HCT116 (cell line): ENCODE data around the gene GPR3. TPM values are rescaled to one million over a fixed set of nuclear protein-coding genes. Genes with fewer than 3 reads are reported as not detected.

ENCODE experiments used
- ATAC-seq: fragments of 200-7000 bp; cut with Tn5 transposase; 2 replicates; pipeline ENCODE4 v1.9.1; 2020; ENCODE audit warnings: mild to moderate bottlenecking, moderate library complexity
- BruUV-seq: library from RNA; stranded (reverse); fragments of 400-500 nt; replicated peaks from 2 replicates; lab custom pipeline; 2021; lab: Mats Ljungman, UMichigan
- CTCF ChIA-PET: fragments of 300-600 bp; sonication (Branson Sonifier 250); formaldehyde crosslinking; loops from one replicate; lab custom pipeline; 2021; ENCODE audit warnings: antibody characterized with exemption; lab: Charles Lee
- POLR2A ChIA-PET: fragments of 300-600, 350-600 bp; sonication (Branson Sonifier 250); formaldehyde crosslinking; loops from one replicate; lab custom pipeline; 2021; ENCODE audit warnings: antibody characterized with exemption; lab: Charles Lee
- RAD21 ChIA-PET, 2 experiments: fragments of 300-600 bp; sonication (Branson Sonifier 250); formaldehyde crosslinking; loops; one replicate each; lab custom pipeline; 2023; ENCODE audit warnings: low total read pairs in 2 of 2; ENCODE audit not compliant: uncharacterized antibody in 2 of 2, unreplicated experiment in 2 of 2, low non-redundant PET in 1 of 2; lab: Charles Lee
- DNase-seq: peaks from one replicate; pipeline ENCODE4 v3.0.0-alpha.2; 2010; ENCODE audit warnings: low read depth, low spot score
- H2AFZ ChIP-seq: fragments of 200-600 bp; shearing (Covaris generic), sonication (generic); 2 replicates; pipeline ENCODE4 v1.6.1; 2017; ENCODE audit warnings: low read depth, mixed run types, mixed read lengths, antibody characterized with exemption, low read length; ENCODE audit not compliant: poor library complexity, severe bottlenecking
- H3K27ac ChIP-seq: 2 replicates; pipeline ENCODE4 v1.5.1; 2012; ENCODE audit warnings: low read depth, low read length
- H3K27me3 ChIP-seq: fragments of 200-600 bp; sonication (generic); 2 replicates; pipeline ENCODE4 v1.6.1; 2016; ENCODE audit warnings: mixed run types, low read length, mixed read lengths; ENCODE audit not compliant: insufficient read depth
- H3K36me3 ChIP-seq, 2 experiments: fragments of 200-500 bp in 1 of 2; fragments of 200-600 bp in 1 of 2; sonication (Bioruptor generic) in 1 of 2; sonication (generic) in 1 of 2; 2 replicates each; pipeline versions ENCODE4 v1.5.1 to v1.6.1; 2014 to 2016; ENCODE audit warnings: low read length in 2 of 2, inconsistent platforms in 1 of 2, mixed read lengths in 1 of 2, mixed run types in 1 of 2; ENCODE audit not compliant: insufficient read depth in 2 of 2, control insufficient read depth in 1 of 2
- H3K4me1 ChIP-seq, 2 experiments: fragments of 200-600 bp in 1 of 2; sonication (generic) in 1 of 2; 2 replicates each; pipeline versions ENCODE4 v1.5.1 to v1.6.1; 2012 to 2017; ENCODE audit warnings: low read length in 2 of 2, inconsistent platforms in 1 of 2, mild to moderate bottlenecking in 1 of 2, mixed read lengths in 1 of 2, mixed run types in 1 of 2, moderate library complexity in 1 of 2; ENCODE audit not compliant: insufficient read depth in 2 of 2, control insufficient read depth in 1 of 2
- H3K4me2 ChIP-seq: fragments of 200-600 bp; sonication (generic); 2 replicates; pipeline ENCODE4 v1.6.1; 2017; ENCODE audit warnings: mixed run types, low read length, mixed read lengths
- H3K4me3 ChIP-seq, 2 experiments: fragments of 200-600 bp in 1 of 2; sonication (generic) in 1 of 2; replicated peaks in 1 of 2; 2 replicates each; pipeline ENCODE4 v1.5.1; 2011 to 2016; ENCODE audit warnings: low read length in 2 of 2, control low read depth in 1 of 2, low read depth in 1 of 2, mild to moderate bottlenecking in 1 of 2, mixed read lengths in 1 of 2, mixed run types in 1 of 2
- H3K79me2 ChIP-seq: fragments of 200-600 bp; sonication (generic); 2 replicates; pipeline ENCODE4 v1.6.1; 2017; ENCODE audit warnings: mild to moderate bottlenecking, mixed run types, low read length, moderate library complexity, mixed read lengths; ENCODE audit not compliant: insufficient read depth
- H3K9ac ChIP-seq: fragments of 200-600 bp; sonication (generic); 2 replicates; pipeline ENCODE4 v1.6.1; 2016; ENCODE audit warnings: low read length, mixed read lengths
- H3K9me2 ChIP-seq: fragments of 200-600 bp; sonication (generic), shearing (Covaris generic); 2 replicates; pipeline ENCODE4 v1.6.1; 2017; ENCODE audit warnings: mixed run types, mild to moderate bottlenecking, moderate library complexity; ENCODE audit not compliant: insufficient read depth
- H3K9me3 ChIP-seq, 2 experiments: fragments of 200-500 bp in 1 of 2; fragments of 200-600 bp in 1 of 2; sonication (Bioruptor generic) in 1 of 2; sonication (generic) in 1 of 2; 2 replicates each; pipeline ENCODE4 v1.6.1; 2014 to 2017; ENCODE audit warnings: low read length in 2 of 2, mixed read lengths in 2 of 2, inconsistent platforms in 1 of 2, low read depth in 1 of 2, mild to moderate bottlenecking in 1 of 2, mixed run types in 1 of 2, moderate library complexity in 1 of 2; ENCODE audit not compliant: control insufficient read depth in 1 of 2, insufficient read depth in 1 of 2
- H4K20me1 ChIP-seq: fragments of 200-600 bp; sonication (generic), shearing (Covaris generic); 2 replicates; pipeline ENCODE4 v1.6.1; 2017; ENCODE audit warnings: mixed run types, mild to moderate bottlenecking, moderate library complexity; ENCODE audit not compliant: insufficient read depth
- CEBPB ChIP-seq: IDR thresholded peaks from 2 replicates; pipeline ENCODE4 v1.6.1; 2012; ENCODE audit warnings: low read depth
- ELF1 ChIP-seq: IDR thresholded peaks from 2 replicates; pipeline ENCODE4 v1.6.1; 2012; ENCODE audit warnings: low read depth, borderline replicate concordance
- EZH2 ChIP-seq: fragments of 200-600 bp; sonication (generic); IDR thresholded peaks from 2 replicates; pipeline ENCODE4 v1.6.1; 2017; ENCODE audit warnings: antibody characterized with exemption, mixed run types
- EZH2phosphoT487 ChIP-seq: fragments of 200-600 bp; IDR thresholded peaks from 2 replicates; pipeline ENCODE4 v1.6.1; 2018; ENCODE audit warnings: antibody characterized with exemption, borderline replicate concordance
- FOSL1 ChIP-seq: IDR thresholded peaks from 2 replicates; pipeline ENCODE4 v1.6.1; 2012; ENCODE audit warnings: low read depth
- POLR2A ChIP-seq: IDR thresholded peaks from 2 replicates; pipeline ENCODE4 v1.7.0; 2011; ENCODE audit warnings: borderline replicate concordance; ENCODE audit not compliant: insufficient read depth, insufficient read length; ENCODE audit errors: extremely low read depth
- RAD21 ChIP-seq: IDR thresholded peaks from 2 replicates; pipeline ENCODE4 v1.6.1; 2012; ENCODE audit warnings: low read depth, mild to moderate bottlenecking
- SP1 ChIP-seq: IDR thresholded peaks from 2 replicates; pipeline ENCODE4 v1.6.1; 2012; ENCODE audit warnings: low read depth
- YY1 ChIP-seq: IDR thresholded peaks from 2 replicates; pipeline ENCODE4 v1.6.1; 2011; ENCODE audit warnings: low read length, low read depth, moderate library complexity, mild to moderate bottlenecking; ENCODE audit not compliant: insufficient replicate concordance; ENCODE audit errors: extremely low read depth
- intact Hi-C: fragments of 100-400 bp; cut with micrococcal nuclease; formaldehyde crosslinking; loops from 2 replicates; pipeline ENCODE4 v1.10.0; 2022
- total RNA-seq: library from RNA; stranded (reverse); gene quantifications from one replicate; pipeline ENCODE4 v1.2.1, GENCODE V29; 2021; ENCODE audit not compliant: unreplicated experiment
- TF ChIP-seq, protein P1 (sequence below): IDR thresholded peaks from 2 replicates; pipeline ENCODE4 v1.6.1; 2012
- TF ChIP-seq, protein P2 (sequence below): IDR thresholded peaks from 2 replicates; pipeline ENCODE4 v1.6.1; 2011; ENCODE audit warnings: mild to moderate bottlenecking, low read length, moderate library complexity; ENCODE audit not compliant: insufficient replicate concordance; ENCODE audit errors: extremely low read depth
- TF ChIP-seq, protein P3 (sequence below), 3 experiments: fragments of 200-600 bp in 1 of 3; sonication (generic) in 1 of 3; IDR thresholded peaks in 2 of 3; conservative IDR thresholded peaks in 1 of 3; 2 replicates each; pipeline ENCODE4 v1.5.1; 2012 to 2017; ENCODE audit warnings: low read depth in 2 of 3, low read length in 2 of 3, antibody characterized with exemption in 1 of 3, borderline replicate concordance in 1 of 3, control low read depth in 1 of 3, mild to moderate bottlenecking in 1 of 3, mixed read lengths in 1 of 3, mixed run types in 1 of 3, moderate library complexity in 1 of 3; ENCODE audit not compliant: insufficient read depth in 1 of 3

GPR3 gene
- total RNA-seq, 1 experiment from 2014 or later: 2.8 TPM

DNA sequence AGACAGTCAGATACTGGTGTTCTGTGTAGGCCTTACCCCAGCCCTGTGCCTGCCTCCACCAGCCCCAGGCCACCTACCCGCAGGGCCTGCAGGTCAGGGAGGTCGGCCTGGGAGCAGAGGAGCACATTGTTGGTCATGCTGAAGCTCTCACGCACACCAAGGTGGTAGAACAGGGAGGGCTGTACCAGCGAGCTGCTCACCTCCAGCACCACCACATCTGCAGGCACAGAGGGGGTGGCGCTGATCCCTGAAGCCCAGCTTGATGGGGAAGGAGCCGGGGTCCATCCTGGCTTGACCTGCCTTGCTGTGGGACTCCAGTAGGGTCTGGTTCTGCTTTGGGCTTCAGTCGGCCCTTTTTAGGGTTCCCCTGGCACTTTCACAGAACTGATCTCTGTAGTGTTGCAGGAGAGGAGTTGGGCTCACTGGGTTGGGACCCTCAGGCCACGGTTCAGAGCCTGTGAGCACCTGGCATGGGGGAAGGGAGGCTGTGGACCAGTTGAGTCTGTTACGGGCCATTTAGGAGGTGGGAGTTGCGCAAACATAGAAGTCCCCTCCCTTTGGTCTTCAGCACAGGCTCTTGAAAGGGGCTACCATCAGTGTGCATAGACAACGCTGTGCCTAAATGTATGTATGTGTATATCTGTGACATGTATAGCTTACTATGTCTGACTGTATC lies 27.6 kb upstream of the GPR3 start:
- H3K36me3 ChIP-seq: peaks cover 0 to 4% of the 10 kb centered on the region in 2 experiments; a peak in 1 of 4 replicates
- intact Hi-C loops: no loop called here
- no peaks in the 10 kb centered on the region for H4K20me1 ChIP-seq
- H3K4me2 ChIP-seq: peak overlapping the region; percentile 95
- RAD21 ChIA-PET: no interaction called here
- CTCF ChIA-PET: interaction anchor here (0.6 to 3.3 kb wide), 15 partner anchors 7 to 319 kb away, joined by 3 to 28 read pairs (median 4); partner anchors contain the start of gene GPR3
- peak overlapping the region; percentile 67 to 69 for H3K4me3 ChIP-seq
- no peaks in the 10 kb centered on the region for H3K27me3 ChIP-seq
- ATAC-seq (peak; percentile 0; the same call in 1 of the 2 replicates), DNase-seq (no peak)
- TSS peak; percentile 61 for BruUV-seq
- peak overlapping the region; percentile 100 for H3K27ac ChIP-seq
- POLR2A ChIA-PET: interaction anchor here (0.9 to 2.6 kb wide), 12 partner anchors 11 to 366 kb away, joined by 3 to 26 read pairs (median 4); partner anchors contain the start of genes CD164L2 and SYTL1
- TF ChIP-seq FOSL1: no peak
- TF ChIP-seq, protein P1, sequence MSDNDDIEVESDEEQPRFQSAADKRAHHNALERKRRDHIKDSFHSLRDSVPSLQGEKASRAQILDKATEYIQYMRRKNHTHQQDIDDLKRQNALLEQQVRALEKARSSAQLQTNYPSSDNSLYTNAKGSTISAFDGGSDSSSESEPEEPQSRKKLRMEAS: no peak
- TF ChIP-seq EZH2: no peak
- no peak for TF ChIP-seq YY1
- no peak for TF ChIP-seq SP1
- TF ChIP-seq, protein P2, sequence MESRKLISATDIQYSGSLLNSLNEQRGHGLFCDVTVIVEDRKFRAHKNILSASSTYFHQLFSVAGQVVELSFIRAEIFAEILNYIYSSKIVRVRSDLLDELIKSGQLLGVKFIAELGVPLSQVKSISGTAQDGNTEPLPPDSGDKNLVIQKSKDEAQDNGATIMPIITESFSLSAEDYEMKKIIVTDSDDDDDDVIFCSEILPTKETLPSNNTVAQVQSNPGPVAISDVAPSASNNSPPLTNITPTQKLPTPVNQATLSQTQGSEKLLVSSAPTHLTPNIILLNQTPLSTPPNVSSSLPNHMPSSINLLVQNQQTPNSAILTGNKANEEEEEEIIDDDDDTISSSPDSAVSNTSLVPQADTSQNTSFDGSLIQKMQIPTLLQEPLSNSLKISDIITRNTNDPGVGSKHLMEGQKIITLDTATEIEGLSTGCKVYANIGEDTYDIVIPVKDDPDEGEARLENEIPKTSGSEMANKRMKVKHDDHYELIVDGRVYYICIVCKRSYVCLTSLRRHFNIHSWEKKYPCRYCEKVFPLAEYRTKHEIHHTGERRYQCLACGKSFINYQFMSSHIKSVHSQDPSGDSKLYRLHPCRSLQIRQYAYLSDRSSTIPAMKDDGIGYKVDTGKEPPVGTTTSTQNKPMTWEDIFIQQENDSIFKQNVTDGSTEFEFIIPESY: no peak
- no peak for TF ChIP-seq RAD21
- TF ChIP-seq CEBPB: no peak
- TF ChIP-seq, protein P3, sequence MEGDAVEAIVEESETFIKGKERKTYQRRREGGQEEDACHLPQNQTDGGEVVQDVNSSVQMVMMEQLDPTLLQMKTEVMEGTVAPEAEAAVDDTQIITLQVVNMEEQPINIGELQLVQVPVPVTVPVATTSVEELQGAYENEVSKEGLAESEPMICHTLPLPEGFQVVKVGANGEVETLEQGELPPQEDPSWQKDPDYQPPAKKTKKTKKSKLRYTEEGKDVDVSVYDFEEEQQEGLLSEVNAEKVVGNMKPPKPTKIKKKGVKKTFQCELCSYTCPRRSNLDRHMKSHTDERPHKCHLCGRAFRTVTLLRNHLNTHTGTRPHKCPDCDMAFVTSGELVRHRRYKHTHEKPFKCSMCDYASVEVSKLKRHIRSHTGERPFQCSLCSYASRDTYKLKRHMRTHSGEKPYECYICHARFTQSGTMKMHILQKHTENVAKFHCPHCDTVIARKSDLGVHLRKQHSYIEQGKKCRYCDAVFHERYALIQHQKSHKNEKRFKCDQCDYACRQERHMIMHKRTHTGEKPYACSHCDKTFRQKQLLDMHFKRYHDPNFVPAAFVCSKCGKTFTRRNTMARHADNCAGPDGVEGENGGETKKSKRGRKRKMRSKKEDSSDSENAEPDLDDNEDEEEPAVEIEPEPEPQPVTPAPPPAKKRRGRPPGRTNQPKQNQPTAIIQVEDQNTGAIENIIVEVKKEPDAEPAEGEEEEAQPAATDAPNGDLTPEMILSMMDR (IDR thresholded peaks at IDR 0.05 in 2 of 3, conservative IDR thresholded peaks at IDR 0.05 in 1 of 3; ENCODE audit: borderline replicate concordance in 1 of 3, insufficient read depth in 1 of 3, low read depth in 2 of 3, low read length in 2 of 3): no peak
- TF ChIP-seq POLR2A: no peak
- TF ChIP-seq EZH2phosphoT487: no peak
- TF ChIP-seq ELF1: no peak
- H2AFZ ChIP-seq: no peak overlapping the region
- H3K9ac ChIP-seq: peak overlapping the region; percentile 78
- H3K79me2 ChIP-seq: peaks cover 3% of the 10 kb centered on the region; the same call in 1 of the 2 replicates
- H3K9me3 ChIP-seq: no peaks in the 10 kb centered on the region
- no peaks in the 10 kb centered on the region for H3K9me2 ChIP-seq
- peaks cover 12 to 32% of the 10 kb centered on the region in 2 experiments for H3K4me1 ChIP-seq
